Measurements from ENCODE around the gene VTA1.
"Not testable (repeated sequence)": the region's sequence is repeated elsewhere in the genome, so short reads cannot be mapped to it uniquely, and the experiment has no call there.

The VTA1 gene

GRCh38 chr6:142226731-142227130 is 79.7 kb downstream of the VTA1 start:
- peaks cover 3% of the 10 kb centered on the region for H3K9me3 Mint-ChIP-seq (ENCODE audit: low read depth)
- H3K4me1 Mint-ChIP-seq (ENCODE audit: low read depth), result peaks cover 4% of the 10 kb centered on the region
- H3K4me3 Mint-ChIP-seq, result no peak overlapping the region
- H3K36me3 Mint-ChIP-seq, result no peaks in the 10 kb centered on the region
- no peaks in the 10 kb centered on the region for H3K27me3 Mint-ChIP-seq
- H3K27ac Mint-ChIP-seq, result peak overlapping the region; percentile 2

DNA sequence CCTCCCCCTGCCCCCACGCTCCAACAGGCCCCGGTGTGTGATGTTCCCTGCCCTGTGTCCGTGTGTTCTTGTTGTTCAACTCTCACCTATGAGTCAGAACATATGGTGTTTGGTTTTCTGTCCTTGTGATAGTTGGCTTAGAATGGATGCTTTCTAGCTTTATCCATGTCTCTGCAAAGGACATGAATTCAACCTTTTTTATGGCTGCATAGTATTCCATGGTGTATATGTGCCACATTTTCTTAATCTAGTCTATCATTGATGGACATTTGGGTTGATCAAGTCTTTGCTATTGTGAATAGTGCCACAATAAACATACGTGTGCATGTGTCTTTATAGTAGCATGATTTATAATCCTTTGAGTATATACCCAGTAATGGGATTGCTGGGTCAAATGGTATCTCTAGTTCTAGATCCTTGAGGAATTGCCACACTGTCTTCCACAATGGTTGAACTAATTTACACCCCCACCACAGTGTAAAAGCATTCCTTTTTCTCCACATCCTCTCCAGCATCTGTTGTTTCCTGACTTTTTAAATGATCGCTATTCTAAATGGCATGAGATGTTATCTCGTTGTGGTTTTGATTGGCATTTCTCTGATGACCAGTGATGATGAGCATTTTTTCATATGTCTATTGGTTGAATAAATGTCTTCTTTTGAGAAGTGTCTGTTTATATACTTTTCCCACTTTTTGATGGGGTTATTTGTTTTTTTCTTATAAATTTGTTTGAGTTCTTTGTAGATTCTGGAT is 82.6 kb downstream of the VTA1 start:
- not testable (repeated sequence) for H3K9me3 Mint-ChIP-seq (ENCODE audit: low read depth); H3K27ac Mint-ChIP-seq; H3K4me3 Mint-ChIP-seq; H3K27me3 Mint-ChIP-seq; H3K36me3 Mint-ChIP-seq
- peaks cover 19% of the 10 kb centered on the region for H3K4me1 Mint-ChIP-seq (ENCODE audit: low read depth)

- peak overlapping the region; percentile 41 for H3K27ac Mint-ChIP-seq
- peak overlapping the region; percentile 65 for H3K4me3 Mint-ChIP-seq
- peaks cover 19% of the 10 kb centered on the region for H3K4me1 Mint-ChIP-seq (ENCODE audit: low read depth)
- H3K9me3 Mint-ChIP-seq (ENCODE audit: low read depth); H3K36me3 Mint-ChIP-seq; H3K27me3 Mint-ChIP-seq: not testable (repeated sequence)
These were observed 85.4 kb downstream of the VTA1 start for GRCh38 chr6:142232206-142233044.

DNA sequence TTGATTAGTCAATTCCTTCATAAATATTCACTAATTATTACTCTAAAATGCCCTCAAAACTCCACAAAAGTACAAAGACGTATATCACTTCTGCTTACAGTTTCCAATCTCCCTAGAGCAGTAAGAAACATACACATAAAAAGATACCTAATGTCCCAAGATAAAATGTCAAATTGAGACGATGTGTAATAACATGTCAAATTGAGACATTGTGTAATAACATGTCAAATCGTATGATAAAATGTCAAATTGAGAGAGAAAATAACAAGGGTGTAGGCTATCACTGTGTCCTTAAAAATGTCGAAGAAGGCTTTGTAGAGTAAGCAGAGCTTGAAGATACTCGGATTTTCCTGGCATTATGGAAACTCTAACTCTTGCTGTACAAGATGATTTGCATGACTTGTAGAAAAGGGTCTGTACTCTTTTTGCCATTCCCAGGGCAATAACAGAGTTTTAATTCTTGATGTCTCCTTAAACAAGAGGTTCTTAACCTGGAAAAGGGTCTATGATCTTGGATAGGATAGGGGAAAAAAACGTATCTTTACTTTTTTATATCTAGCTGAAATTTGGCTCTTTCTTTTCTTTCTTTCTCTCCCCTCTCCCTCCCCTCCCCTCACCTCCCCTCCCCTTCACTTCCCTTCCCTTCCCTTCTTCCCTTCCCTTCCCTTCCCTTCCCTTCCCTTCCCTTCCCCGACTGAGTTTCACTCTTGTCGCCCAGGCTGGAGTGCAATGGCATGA is 87.1 kb downstream of the VTA1 start:
- Mint-ChIP-seq H3K27ac (no peak overlapping the region), H3K9me3 (ENCODE audit: low read depth) (peaks cover 3% of the 10 kb centered on the region), H3K36me3 (no peaks in the 10 kb centered on the region), H3K4me3 (no peak overlapping the region), H3K27me3 (no peaks in the 10 kb centered on the region), H3K4me1 (ENCODE audit: low read depth) (peaks cover 19% of the 10 kb centered on the region)

- Mint-ChIP-seq H3K9me3 (ENCODE audit: low read depth) (peaks cover 2% of the 10 kb centered on the region), H3K27ac (no peak overlapping the region), H3K27me3 (no peaks in the 10 kb centered on the region), H3K36me3 (no peaks in the 10 kb centered on the region), H3K4me3 (no peak overlapping the region), H3K4me1 (ENCODE audit: low read depth) (peaks cover 19% of the 10 kb centered on the region)
These were observed 88.2 kb downstream of the VTA1 start for GRCh38 chr6:142235272-142235671.

DNA sequence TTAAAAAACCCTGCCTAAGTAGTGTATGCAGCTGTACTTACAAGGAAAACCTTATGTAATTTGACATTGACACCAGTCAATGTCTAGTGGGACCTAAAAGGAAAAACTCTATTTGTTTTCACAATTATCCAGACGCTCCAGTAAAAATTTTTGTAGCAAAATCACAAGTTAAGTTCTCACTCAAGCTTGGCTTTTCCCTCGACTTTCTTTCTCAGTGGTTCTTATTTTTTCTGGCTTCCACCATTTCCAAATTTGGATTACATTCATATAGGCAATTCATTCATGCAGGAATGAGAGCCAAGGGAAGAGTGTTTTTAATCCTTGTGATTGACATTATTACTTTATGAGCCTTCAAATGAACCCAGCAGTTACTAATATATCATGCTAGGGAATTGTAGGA is 88.7 kb downstream of the VTA1 start:
- peaks cover 19% of the 10 kb centered on the region for H3K4me1 Mint-ChIP-seq (ENCODE audit: low read depth)

DNA sequence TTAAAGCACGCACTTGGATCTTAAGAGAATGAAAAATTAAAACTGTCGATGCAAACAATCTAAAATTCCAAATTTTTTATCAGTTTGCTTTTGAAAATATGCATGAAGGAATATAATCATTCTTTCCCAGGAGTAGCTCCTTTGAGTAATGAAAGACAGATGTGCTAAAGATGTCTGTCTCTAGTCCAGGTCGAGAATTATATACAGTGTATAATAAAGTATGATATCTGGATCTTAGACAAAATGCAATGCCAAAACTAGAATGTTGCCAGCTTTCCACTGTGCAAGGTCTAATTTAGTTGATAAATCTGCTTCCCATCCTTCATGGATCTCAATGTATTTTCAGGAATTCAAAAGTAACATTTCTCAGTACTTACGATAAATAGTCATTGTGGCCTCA is 89.6 kb downstream of the VTA1 start:
- no peaks in the 10 kb centered on the region for H3K9me3 Mint-ChIP-seq (ENCODE audit: low read depth)
- H3K36me3 Mint-ChIP-seq, result no peaks in the 10 kb centered on the region
- no peaks in the 10 kb centered on the region for H3K27me3 Mint-ChIP-seq
- no peak overlapping the region for H3K4me3 Mint-ChIP-seq
- H3K27ac Mint-ChIP-seq, result no peak overlapping the region
- H3K4me1 Mint-ChIP-seq (ENCODE audit: low read depth), result peaks cover 16% of the 10 kb centered on the region

More for the DNA sequence above, 88.7 kb downstream of the VTA1 start:
- H3K27me3 Mint-ChIP-seq, result no peaks in the 10 kb centered on the region
- no peaks in the 10 kb centered on the region for H3K36me3 Mint-ChIP-seq
- H3K9me3 Mint-ChIP-seq (ENCODE audit: low read depth), result no peaks in the 10 kb centered on the region
- H3K27ac Mint-ChIP-seq, result no peak overlapping the region
- no peak overlapping the region for H3K4me3 Mint-ChIP-seq

DNA sequence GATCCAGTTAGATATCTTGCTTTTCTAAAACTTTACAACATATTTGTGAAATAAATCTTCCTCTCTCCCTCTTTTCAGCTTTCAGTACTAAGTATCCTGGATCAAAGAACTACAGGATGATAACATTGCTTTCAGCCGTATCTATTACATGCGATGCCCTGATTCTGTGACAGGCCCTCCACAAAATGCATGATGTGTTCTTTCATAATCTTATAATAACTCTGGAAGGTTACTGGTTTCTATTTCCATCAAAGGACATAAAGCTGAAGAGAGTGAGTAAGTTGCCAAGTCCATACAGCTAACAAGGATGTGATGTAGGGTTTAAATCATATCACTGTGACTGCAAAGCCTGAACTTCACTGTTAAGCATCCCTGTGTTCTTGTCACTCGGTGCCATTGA is 91.8 kb downstream of the VTA1 start:
- H3K9me3 Mint-ChIP-seq (ENCODE audit: low read depth), result no peaks in the 10 kb centered on the region
- no peak overlapping the region for H3K4me3 Mint-ChIP-seq
- no peaks in the 10 kb centered on the region for H3K36me3 Mint-ChIP-seq
- no peak overlapping the region for H3K27ac Mint-ChIP-seq
- no peaks in the 10 kb centered on the region for H3K27me3 Mint-ChIP-seq
- H3K4me1 Mint-ChIP-seq (ENCODE audit: low read depth), result no peaks in the 10 kb centered on the region

DNA sequence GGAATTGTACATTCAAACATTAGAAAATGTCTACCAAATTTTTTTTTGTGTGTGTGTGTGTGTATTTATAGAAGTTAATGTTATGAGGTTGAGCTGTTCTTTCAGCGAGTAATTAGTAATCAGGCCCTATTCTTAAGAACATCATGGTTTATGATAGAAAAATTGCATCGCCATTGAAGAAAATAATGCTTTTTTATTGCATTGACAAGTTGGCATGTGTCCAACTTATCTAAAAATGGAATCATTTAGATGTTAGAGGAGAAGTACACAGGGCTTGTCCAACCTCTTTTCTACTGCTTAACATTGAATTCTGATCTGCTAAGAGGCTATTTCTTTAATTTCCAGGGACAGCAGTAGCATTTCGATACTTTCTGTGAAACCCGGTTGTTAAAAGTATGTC is 93.1 kb downstream of the VTA1 start:
- no peaks in the 10 kb centered on the region for H3K36me3 Mint-ChIP-seq
- no peaks in the 10 kb centered on the region for H3K27me3 Mint-ChIP-seq
- H3K9me3 Mint-ChIP-seq (ENCODE audit: low read depth), result no peaks in the 10 kb centered on the region
- no peaks in the 10 kb centered on the region for H3K4me1 Mint-ChIP-seq (ENCODE audit: low read depth)
- no peak overlapping the region for H3K4me3 Mint-ChIP-seq
- H3K27ac Mint-ChIP-seq, result no peak overlapping the region

DNA sequence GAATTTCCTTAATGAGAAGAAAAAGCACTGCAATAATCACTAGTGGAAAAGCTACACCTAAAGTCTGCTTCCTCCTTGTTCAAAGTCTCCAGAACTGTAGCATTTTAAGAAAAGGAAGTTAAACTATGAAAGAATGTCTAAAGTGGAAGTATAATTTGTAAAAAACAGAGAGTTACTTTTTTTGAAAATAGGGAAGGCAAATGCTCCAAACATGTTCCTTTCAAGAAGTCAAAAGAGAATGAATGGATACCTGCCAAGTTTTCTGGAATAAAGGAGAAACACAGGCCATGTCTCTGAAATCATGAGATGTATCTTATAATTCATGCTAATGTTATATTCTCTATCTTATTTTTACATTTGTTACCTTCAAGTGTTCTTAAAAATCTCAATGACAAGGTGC is 94.0 kb downstream of the VTA1 start:
- H3K36me3 Mint-ChIP-seq, result no peaks in the 10 kb centered on the region
- H3K9me3 Mint-ChIP-seq (ENCODE audit: low read depth), result no peaks in the 10 kb centered on the region
- H3K27me3 Mint-ChIP-seq, result no peaks in the 10 kb centered on the region
- no peak overlapping the region for H3K27ac Mint-ChIP-seq
- no peaks in the 10 kb centered on the region for H3K4me1 Mint-ChIP-seq (ENCODE audit: low read depth)
- H3K4me3 Mint-ChIP-seq, result no peak overlapping the region

GRCh38 chr6:142242269-142242668 is 95.2 kb downstream of the VTA1 start:
- no peaks in the 10 kb centered on the region for H3K4me1 Mint-ChIP-seq (ENCODE audit: low read depth)
- no peaks in the 10 kb centered on the region for H3K36me3 Mint-ChIP-seq
- no peak overlapping the region for H3K4me3 Mint-ChIP-seq
- no peaks in the 10 kb centered on the region for H3K9me3 Mint-ChIP-seq (ENCODE audit: low read depth)
- H3K27ac Mint-ChIP-seq, result no peak overlapping the region
- H3K27me3 Mint-ChIP-seq, result no peaks in the 10 kb centered on the region

DNA sequence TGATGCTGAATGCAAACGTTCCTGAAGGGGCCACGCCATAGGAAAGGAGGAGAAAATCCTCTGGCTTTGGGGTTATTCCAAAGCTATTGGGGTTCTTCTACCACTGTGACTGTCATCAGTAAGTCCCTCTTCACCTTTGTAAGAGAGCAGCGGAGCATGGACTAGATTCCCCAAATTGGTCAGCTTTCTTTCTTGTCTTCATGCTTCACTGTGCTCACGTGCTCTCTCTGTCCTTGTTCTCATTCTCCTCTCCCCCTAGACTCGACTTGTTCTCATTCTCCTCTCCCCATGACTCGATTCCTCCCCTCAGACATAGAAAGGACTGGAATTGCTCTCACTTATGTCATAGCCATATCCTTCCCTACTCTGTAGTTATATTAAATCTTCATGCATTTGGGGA is 99.9 kb downstream of the VTA1 start:
- H3K4me3 Mint-ChIP-seq, result no peak overlapping the region
- no peaks in the 10 kb centered on the region for H3K9me3 Mint-ChIP-seq (ENCODE audit: low read depth)
- H3K36me3 Mint-ChIP-seq, result no peaks in the 10 kb centered on the region
- H3K27ac Mint-ChIP-seq, result no peak overlapping the region
- H3K27me3 Mint-ChIP-seq, result peaks cover 2% of the 10 kb centered on the region
- H3K4me1 Mint-ChIP-seq (ENCODE audit: low read depth), result no peaks in the 10 kb centered on the region

DNA sequence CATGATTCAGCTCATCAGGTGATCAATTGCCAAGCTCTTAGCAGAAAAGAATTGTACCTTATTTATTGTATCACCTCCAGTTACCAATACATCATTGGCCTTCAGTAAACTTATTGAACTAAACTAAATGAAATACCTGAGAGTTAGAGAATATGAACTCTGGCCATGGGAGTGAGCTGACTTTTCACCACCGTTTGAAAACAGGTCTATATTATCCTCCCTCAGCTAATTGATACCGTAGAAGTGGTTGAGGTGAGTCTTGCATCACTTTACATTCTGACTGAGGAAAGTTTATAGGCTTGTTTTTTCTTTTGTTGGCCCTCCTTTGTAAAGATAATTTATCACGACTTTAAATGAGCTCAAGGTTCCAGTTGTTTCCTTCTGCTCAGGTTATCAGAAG is 102.2 kb downstream of the VTA1 start:
- Mint-ChIP-seq H3K9me3 (ENCODE audit: low read depth) (no peaks in the 10 kb centered on the region), H3K27me3 (peaks cover 2% of the 10 kb centered on the region), H3K27ac (no peak overlapping the region), H3K4me1 (ENCODE audit: low read depth) (no peaks in the 10 kb centered on the region), H3K36me3 (no peaks in the 10 kb centered on the region), H3K4me3 (no peak overlapping the region)

GRCh38 chr6:142251930-142252445 is 104.9 kb downstream of the VTA1 start:
- Mint-ChIP-seq H3K36me3 (no peaks in the 10 kb centered on the region), H3K27ac (no peak overlapping the region), H3K9me3 (ENCODE audit: low read depth) (no peaks in the 10 kb centered on the region), H3K4me3 (no peak overlapping the region), H3K4me1 (ENCODE audit: low read depth) (peaks cover 2% of the 10 kb centered on the region), H3K27me3 (peaks cover 2% of the 10 kb centered on the region)

- Mint-ChIP-seq H3K9me3 (ENCODE audit: low read depth) (no peaks in the 10 kb centered on the region), H3K27ac (no peak overlapping the region), H3K4me1 (ENCODE audit: low read depth) (peaks cover 2% of the 10 kb centered on the region), H3K27me3 (peaks cover 2% of the 10 kb centered on the region), H3K4me3 (no peak overlapping the region), H3K36me3 (no peaks in the 10 kb centered on the region)
These were observed 107.5 kb downstream of the VTA1 start for GRCh38 chr6:142254513-142254912.

Data from activated naive CD8-positive, alpha-beta T cell (primary cell).